Loucy (cell line): ENCODE measurements around the gene MGRN1.

Experiments used
- H2AFZ ChIP-seq: fragments of 200-600 bp; sonication (generic); 2 replicates; pipeline ENCODE4 v1.6.0; 2016; ENCODE audit warnings: antibody characterized with exemption, mild to moderate bottlenecking, low read length, moderate library complexity
- H3F3A ChIP-seq: fragments of 200-600 bp; 2 replicates; pipeline ENCODE4 v1.6.0; 2016; ENCODE audit warnings: antibody characterized with exemption, low read depth, mild to moderate bottlenecking
- H3K27me3 ChIP-seq: fragments of 200-600 bp; sonication (generic); 2 replicates; pipeline ENCODE4 v1.6.1; 2014; ENCODE audit warnings: low read length, mild to moderate bottlenecking; ENCODE audit not compliant: insufficient read depth, poor library complexity, severe bottlenecking
- H3K36me3 ChIP-seq: fragments of 200-600 bp; sonication (generic); 2 replicates; pipeline ENCODE4 v1.6.1; 2016; ENCODE audit warnings: low read length; ENCODE audit not compliant: insufficient read depth
- H3K4me1 ChIP-seq: fragments of 200-600 bp; sonication (generic); 2 replicates; pipeline ENCODE4 v1.5.1; 2014; ENCODE audit warnings: low read length, mild to moderate bottlenecking; ENCODE audit not compliant: insufficient read depth, poor library complexity, severe bottlenecking
- H3K4me2 ChIP-seq: fragments of 200-600 bp; sonication (generic); 2 replicates; pipeline ENCODE4 v1.6.0; 2014; ENCODE audit warnings: antibody characterized with exemption, low read length, low read depth, mild to moderate bottlenecking; ENCODE audit not compliant: poor library complexity, severe bottlenecking
- H3K4me3 ChIP-seq: fragments of 200-600 bp; sonication (generic); 2 replicates; pipeline ENCODE4 v1.5.1; 2014; ENCODE audit warnings: low read length, mild to moderate bottlenecking, mixed read lengths; ENCODE audit not compliant: poor library complexity, severe bottlenecking
- H3K79me2 ChIP-seq: fragments of 200-600 bp; sonication (generic); 2 replicates; pipeline ENCODE4 v1.6.1; 2014; ENCODE audit warnings: low read length; ENCODE audit not compliant: insufficient read depth
- H3K9ac ChIP-seq: fragments of 200-600 bp; sonication (generic); 2 replicates; pipeline ENCODE4 v1.6.0; 2014; ENCODE audit warnings: mild to moderate bottlenecking, low read depth, low read length, moderate library complexity; ENCODE audit not compliant: poor library complexity, severe bottlenecking
- H3K9me2 ChIP-seq: fragments of 200-600 bp; sonication (generic); replicated peaks from 2 replicates; pipeline ENCODE4 v1.6.1; 2016; ENCODE audit warnings: low read depth, low read length, mixed read lengths
- H3K9me3 ChIP-seq: fragments of 200-600 bp; sonication (generic); 2 replicates; pipeline ENCODE4 v1.6.1; 2014; ENCODE audit warnings: mild to moderate bottlenecking, antibody characterized with exemption, low read length, low read depth; ENCODE audit not compliant: insufficient read depth
- H4K20me1 ChIP-seq: fragments of 200-600 bp; sonication (generic); 2 replicates; pipeline ENCODE4 v1.6.0; 2014; ENCODE audit warnings: antibody characterized with exemption, low read length, mild to moderate bottlenecking; ENCODE audit not compliant: insufficient read depth, poor library complexity, severe bottlenecking
- EZH2phosphoT487 ChIP-seq: fragments of 200-600 bp; IDR thresholded peaks from 2 replicates; pipeline ENCODE4 v1.6.1; 2018; ENCODE audit warnings: antibody characterized with exemption, mild to moderate bottlenecking, moderate library complexity, borderline replicate concordance
- TF ChIP-seq, protein P1 (sequence below): fragments of 200-600 bp; sonication (generic); conservative IDR thresholded peaks from 2 replicates; pipeline ENCODE4 v1.5.1; 2014; ENCODE audit warnings: mild to moderate bottlenecking, antibody characterized with exemption, low read length

MGRN1 gene

DNA sequence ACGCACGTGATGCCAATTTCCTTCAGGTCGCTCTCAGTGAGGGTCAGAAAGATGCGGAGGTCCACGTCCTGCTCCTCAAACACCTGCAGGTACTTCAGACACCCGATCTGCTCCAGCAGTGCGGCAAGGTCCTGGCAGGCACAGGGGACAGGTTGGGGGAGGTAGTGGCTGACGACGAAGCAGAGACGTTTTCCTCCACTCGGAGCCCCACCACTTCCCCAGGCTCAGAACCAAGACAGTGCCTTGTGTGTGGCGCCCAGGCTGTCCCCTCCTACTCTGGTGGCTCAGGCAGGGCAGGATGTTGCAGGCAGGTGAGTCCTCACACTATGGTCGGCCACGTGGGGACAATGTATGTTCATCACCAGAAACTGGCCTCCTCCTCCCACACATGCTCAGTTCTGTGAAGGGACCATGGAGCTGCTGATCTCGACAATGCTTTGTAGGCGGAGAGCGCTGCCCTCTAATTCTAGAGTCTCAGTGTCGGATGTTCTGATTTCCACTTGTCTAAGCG lies 74.5 kb downstream of the MGRN1 start:
- Histone ChIP-seq H2AFZ (no peak overlapping the region), H3K9me3 (no peaks in the 10 kb centered on the region), H3K79me2 (peaks cover 5% of the 10 kb centered on the region; the same call in 1 of the 2 replicates), H3F3A (no peaks in the 10 kb centered on the region), H3K27me3 (no peaks in the 10 kb centered on the region), H3K36me3 (no peaks in the 10 kb centered on the region), H3K4me2 (no peak overlapping the region), H3K9ac (no peak overlapping the region), H3K4me3 (no peak overlapping the region), H4K20me1 (no peaks in the 10 kb centered on the region), H3K9me2 (no peaks in the 10 kb centered on the region), H3K4me1 (no peaks in the 10 kb centered on the region)
- TF ChIP-seq, protein P1, sequence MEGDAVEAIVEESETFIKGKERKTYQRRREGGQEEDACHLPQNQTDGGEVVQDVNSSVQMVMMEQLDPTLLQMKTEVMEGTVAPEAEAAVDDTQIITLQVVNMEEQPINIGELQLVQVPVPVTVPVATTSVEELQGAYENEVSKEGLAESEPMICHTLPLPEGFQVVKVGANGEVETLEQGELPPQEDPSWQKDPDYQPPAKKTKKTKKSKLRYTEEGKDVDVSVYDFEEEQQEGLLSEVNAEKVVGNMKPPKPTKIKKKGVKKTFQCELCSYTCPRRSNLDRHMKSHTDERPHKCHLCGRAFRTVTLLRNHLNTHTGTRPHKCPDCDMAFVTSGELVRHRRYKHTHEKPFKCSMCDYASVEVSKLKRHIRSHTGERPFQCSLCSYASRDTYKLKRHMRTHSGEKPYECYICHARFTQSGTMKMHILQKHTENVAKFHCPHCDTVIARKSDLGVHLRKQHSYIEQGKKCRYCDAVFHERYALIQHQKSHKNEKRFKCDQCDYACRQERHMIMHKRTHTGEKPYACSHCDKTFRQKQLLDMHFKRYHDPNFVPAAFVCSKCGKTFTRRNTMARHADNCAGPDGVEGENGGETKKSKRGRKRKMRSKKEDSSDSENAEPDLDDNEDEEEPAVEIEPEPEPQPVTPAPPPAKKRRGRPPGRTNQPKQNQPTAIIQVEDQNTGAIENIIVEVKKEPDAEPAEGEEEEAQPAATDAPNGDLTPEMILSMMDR = no peak
- no peak for TF ChIP-seq EZH2phosphoT487

DNA sequence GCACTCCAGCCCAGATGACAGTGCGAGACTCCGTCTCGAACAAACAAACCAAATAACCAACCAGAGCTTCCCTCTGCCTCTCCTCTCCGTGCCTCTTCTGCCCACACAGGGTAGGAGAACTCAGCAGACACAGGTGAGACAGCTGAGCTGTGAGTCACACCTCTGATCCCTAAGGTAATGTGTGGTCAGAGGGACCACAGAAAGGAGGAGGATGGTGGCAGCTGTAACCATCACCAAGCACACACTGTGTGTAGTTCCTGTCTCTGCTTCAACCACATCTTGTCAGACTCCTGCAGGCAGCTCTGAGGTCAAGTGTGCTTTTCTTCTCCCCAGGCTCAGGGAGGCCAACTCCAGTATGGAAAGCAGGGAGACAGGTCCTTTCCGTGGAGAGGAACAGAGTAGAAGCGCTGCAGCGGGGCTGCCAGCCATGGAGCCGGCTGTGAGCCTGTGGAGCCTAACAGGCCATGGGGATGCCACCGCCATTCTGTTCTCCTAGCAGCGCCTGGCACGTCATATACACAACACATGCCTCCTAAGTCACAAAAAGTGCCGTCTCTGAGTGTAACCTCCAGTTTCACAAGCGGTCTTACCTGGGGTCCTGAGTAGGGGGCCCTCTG lies 75.9 kb downstream of the MGRN1 start:
- Histone ChIP-seq H3K9me3 (no peaks in the 10 kb centered on the region), H3K9ac (no peak overlapping the region), H3K27me3 (no peaks in the 10 kb centered on the region), H3K4me1 (no peaks in the 10 kb centered on the region), H2AFZ (no peak overlapping the region), H3F3A (no peaks in the 10 kb centered on the region), H3K36me3 (no peaks in the 10 kb centered on the region), H3K79me2 (no peaks in the 10 kb centered on the region), H3K9me2 (no peaks in the 10 kb centered on the region), H3K4me3 (no peak overlapping the region), H4K20me1 (no peaks in the 10 kb centered on the region), H3K4me2 (no peak overlapping the region)
- no peak for TF ChIP-seq EZH2phosphoT487
- TF ChIP-seq, protein P1 = no peak

DNA sequence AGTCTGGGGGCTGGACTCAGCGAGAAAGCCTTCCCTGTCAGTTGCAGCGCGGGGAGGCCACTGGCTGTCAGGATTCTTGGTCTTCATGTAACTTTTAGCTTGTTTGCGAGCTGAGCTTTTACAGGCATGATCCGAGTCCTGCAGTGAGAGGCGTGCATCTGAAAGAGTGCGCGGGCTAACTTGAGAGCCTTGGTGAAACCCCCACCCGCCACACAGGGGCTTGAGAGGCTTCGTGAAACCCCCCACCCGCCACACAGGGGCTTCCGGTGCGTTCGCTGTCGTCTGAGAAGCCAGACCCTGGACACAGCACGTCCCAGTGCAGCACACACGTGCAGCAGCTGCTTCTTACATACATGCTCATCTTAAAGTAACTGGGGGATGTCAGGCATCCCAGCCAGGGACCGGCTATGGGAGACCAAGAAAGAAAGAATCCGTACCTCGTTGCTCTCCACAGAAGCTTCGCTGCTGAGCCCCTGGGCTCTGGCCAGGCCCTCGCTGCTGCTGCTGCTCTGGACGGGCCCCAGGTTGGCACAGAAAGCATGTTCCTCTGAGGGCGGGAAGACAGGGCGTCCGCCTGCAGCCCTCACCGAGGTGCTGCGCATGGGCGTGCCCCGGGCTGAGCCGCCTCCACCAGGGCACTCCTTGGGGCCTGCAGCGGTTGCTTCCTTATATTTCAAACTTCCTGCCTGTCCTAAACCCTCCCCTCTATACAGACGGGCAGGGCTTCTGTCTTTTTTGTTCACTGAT lies 76.5 kb downstream of the MGRN1 start:
- Histone ChIP-seq H3K4me1 (no peaks in the 10 kb centered on the region), H3K9ac (no peak overlapping the region), H3K79me2 (no peaks in the 10 kb centered on the region), H2AFZ (no peak overlapping the region), H3K4me3 (no peak overlapping the region), H4K20me1 (no peaks in the 10 kb centered on the region), H3F3A (no peaks in the 10 kb centered on the region), H3K36me3 (no peaks in the 10 kb centered on the region), H3K27me3 (no peaks in the 10 kb centered on the region), H3K9me3 (no peaks in the 10 kb centered on the region), H3K9me2 (no peaks in the 10 kb centered on the region), H3K4me2 (no peak overlapping the region)
- TF ChIP-seq, protein P1 = no peak
- TF ChIP-seq EZH2phosphoT487 = no peak
